GM15510 (cell line): ENCODE results near the gene MARCHF2.
A peak's percentile ranks its signal among the peaks of the same experiment; 100 is the strongest.

Source experiments
- POLR2A ChIP-seq: IDR thresholded peaks from 3 replicates; pipeline ENCODE4 v1.6.1; 2011; ENCODE audit warnings: borderline replicate concordance; ENCODE audit not compliant: insufficient read length; ENCODE audit errors: extremely low read depth

MARCHF2 gene

GRCh38 chr19:8444677-8445487, 31.8 kb downstream of the MARCHF2 start, which contains the start of gene HNRNPM:
Gene HNRNPM (plus strand): TSS chr19:8444975. CDS start chr19:8444999, 24 bp downstream.
- peak; percentile 90 for TF ChIP-seq POLR2A

GRCh38 chr19:8445488-8446001, 32.4 kb downstream of the MARCHF2 start:
- no peak for TF ChIP-seq POLR2A

GRCh38 chr19:8446061-8446709, 33.1 kb downstream of the MARCHF2 start:
- no peak for TF ChIP-seq POLR2A

GRCh38 chr19:8449830-8450229, 36.7 kb downstream of the MARCHF2 start:
- no peak for TF ChIP-seq POLR2A

GRCh38 chr19:8451377-8451776, 38.3 kb downstream of the MARCHF2 start:
- TF ChIP-seq POLR2A = no peak

- no peak for TF ChIP-seq POLR2A
These were observed 38.8 kb downstream of the MARCHF2 start for GRCh38 chr19:8451885-8452284.

- no peak for TF ChIP-seq POLR2A
These were observed 39.5 kb downstream of the MARCHF2 start for GRCh38 chr19:8452446-8453123.

GRCh38 chr19:8453616-8454015, 40.5 kb downstream of the MARCHF2 start:
- TF ChIP-seq POLR2A = no peak

GRCh38 chr19:8454218-8454617, 41.1 kb downstream of the MARCHF2 start:
- no peak for TF ChIP-seq POLR2A

- no peak for TF ChIP-seq POLR2A
These were observed 41.9 kb downstream of the MARCHF2 start for GRCh38 chr19:8455018-8455417.

- no peak for TF ChIP-seq POLR2A
These were observed 43.0 kb downstream of the MARCHF2 start for GRCh38 chr19:8456064-8456463.

- TF ChIP-seq POLR2A = no peak
These were observed 44.1 kb downstream of the MARCHF2 start for GRCh38 chr19:8457209-8457608.

GRCh38 chr19:8457827-8458226, 44.7 kb downstream of the MARCHF2 start:
- TF ChIP-seq POLR2A = no peak

GRCh38 chr19:8458380-8458779, 45.3 kb downstream of the MARCHF2 start:
- no peak for TF ChIP-seq POLR2A

GRCh38 chr19:8459095-8459494, 46.0 kb downstream of the MARCHF2 start:
- TF ChIP-seq POLR2A = no peak

GRCh38 chr19:8459520-8460270, 46.6 kb downstream of the MARCHF2 start:
- TF ChIP-seq POLR2A = no peak
